ENCODE results near the gene ZNF536.
"Not testable (repeated sequence)": the region's sequence is repeated elsewhere in the genome, so short reads cannot be mapped to it uniquely, and the experiment has no call there.

The ZNF536 gene

GRCh38 chr19:30388327-30388726, 16.1 kb downstream of the ZNF536 start:
- DNase-seq (ENCODE audit: low read depth in 2 of 2): no peak

GRCh38 chr19:30388819-30389218, 16.6 kb downstream of the ZNF536 start:
- no peak for DNase-seq (ENCODE audit: low read depth in 2 of 2)

GRCh38 chr19:30390356-30390988, 18.3 kb downstream of the ZNF536 start:
- DNase-seq (ENCODE audit: low read depth in 2 of 2): no peak

- no peak for DNase-seq (ENCODE audit: low read depth in 2 of 2)
These were observed 18.9 kb downstream of the ZNF536 start for GRCh38 chr19:30391052-30391451.

- no peak for DNase-seq (ENCODE audit: low read depth in 2 of 2)
These were observed 19.7 kb downstream of the ZNF536 start for GRCh38 chr19:30391554-30392551.

- DNase-seq (ENCODE audit: low read depth in 2 of 2): no peak
These were observed 20.9 kb downstream of the ZNF536 start for GRCh38 chr19:30393046-30393445.

- no peak for DNase-seq (ENCODE audit: low read depth in 2 of 2)
These were observed 21.7 kb downstream of the ZNF536 start for GRCh38 chr19:30393729-30394480.

- no peak for DNase-seq (ENCODE audit: low read depth in 2 of 2)
These were observed 22.4 kb downstream of the ZNF536 start for GRCh38 chr19:30394481-30395151.

- no peak for DNase-seq (ENCODE audit: low read depth in 2 of 2)
These were observed 23.1 kb downstream of the ZNF536 start for GRCh38 chr19:30395283-30395682.

GRCh38 chr19:30398539-30398938, 26.4 kb downstream of the ZNF536 start:
- not testable (repeated sequence) for DNase-seq (ENCODE audit: low read depth in 2 of 2)

- DNase-seq (ENCODE audit: low read depth in 2 of 2): no peak
These were observed 29.8 kb downstream of the ZNF536 start for GRCh38 chr19:30401956-30402355.

GRCh38 chr19:30402436-30403202, 30.4 kb downstream of the ZNF536 start:
- DNase-seq (ENCODE audit: low read depth in 2 of 2): no peak

GRCh38 chr19:30403203-30403985, 31.2 kb downstream of the ZNF536 start:
- no peak for DNase-seq (ENCODE audit: low read depth in 2 of 2)

- no peak for DNase-seq (ENCODE audit: low read depth in 2 of 2)
These were observed 34.3 kb downstream of the ZNF536 start for GRCh38 chr19:30406220-30407067.

- no peak for DNase-seq (ENCODE audit: low read depth in 2 of 2)
These were observed 35.0 kb downstream of the ZNF536 start for GRCh38 chr19:30407068-30407709.

- no peak for DNase-seq (ENCODE audit: low read depth in 2 of 2)
These were observed 36.6 kb downstream of the ZNF536 start for GRCh38 chr19:30408734-30409301.

- DNase-seq (ENCODE audit: low read depth in 2 of 2): no peak
These were observed 39.5 kb downstream of the ZNF536 start for GRCh38 chr19:30411714-30412113.

GRCh38 chr19:30416375-30416774, 44.2 kb downstream of the ZNF536 start:
- no peak for DNase-seq (ENCODE audit: low read depth in 2 of 2)

Data from stimulated activated CD4-positive, alpha-beta T cell treated with anti-CD3 and anti-CD28 coated beads, Interleukin-12 subunit alpha, Interleukin-12 subunit beta, amount 100 ng/mL, for 24 hours (primary cell).